Stimulated activated CD4-positive, alpha-beta T cell treated with anti-CD3 and anti-CD28 coated beads, Interleukin-12 subunit alpha, Interleukin-12 subunit beta, amount 100 ng/mL, for 24 hours (primary cell): ENCODE measurements around the gene CLSTN1.
"Not testable (repeated sequence)": the region's sequence is repeated elsewhere in the genome, so short reads cannot be mapped to it uniquely, and the experiment has no call there.

Source experiments
- DNase-seq, 2 experiments: peaks; one replicate each; pipeline ENCODE4 v3.0.0-alpha.2; 2020; ENCODE audit warnings: low read depth in 2 of 2

CLSTN1 gene

GRCh38 chr1:9714257-9714718 is 109.5 kb downstream of the CLSTN1 start:
- DNase-seq, result no peak

- DNase-seq, result not testable (repeated sequence)
Observed at GRCh38 chr1:9712767-9713166, 111.0 kb downstream of the CLSTN1 start.

- no peak for DNase-seq
Observed at GRCh38 chr1:9711466-9712020, 112.2 kb downstream of the CLSTN1 start.

GRCh38 chr1:9710037-9710436 is 113.7 kb downstream of the CLSTN1 start:
- DNase-seq, result no peak

- no peak for DNase-seq
Observed at GRCh38 chr1:9706178-9706577, 117.6 kb downstream of the CLSTN1 start.

DNA sequence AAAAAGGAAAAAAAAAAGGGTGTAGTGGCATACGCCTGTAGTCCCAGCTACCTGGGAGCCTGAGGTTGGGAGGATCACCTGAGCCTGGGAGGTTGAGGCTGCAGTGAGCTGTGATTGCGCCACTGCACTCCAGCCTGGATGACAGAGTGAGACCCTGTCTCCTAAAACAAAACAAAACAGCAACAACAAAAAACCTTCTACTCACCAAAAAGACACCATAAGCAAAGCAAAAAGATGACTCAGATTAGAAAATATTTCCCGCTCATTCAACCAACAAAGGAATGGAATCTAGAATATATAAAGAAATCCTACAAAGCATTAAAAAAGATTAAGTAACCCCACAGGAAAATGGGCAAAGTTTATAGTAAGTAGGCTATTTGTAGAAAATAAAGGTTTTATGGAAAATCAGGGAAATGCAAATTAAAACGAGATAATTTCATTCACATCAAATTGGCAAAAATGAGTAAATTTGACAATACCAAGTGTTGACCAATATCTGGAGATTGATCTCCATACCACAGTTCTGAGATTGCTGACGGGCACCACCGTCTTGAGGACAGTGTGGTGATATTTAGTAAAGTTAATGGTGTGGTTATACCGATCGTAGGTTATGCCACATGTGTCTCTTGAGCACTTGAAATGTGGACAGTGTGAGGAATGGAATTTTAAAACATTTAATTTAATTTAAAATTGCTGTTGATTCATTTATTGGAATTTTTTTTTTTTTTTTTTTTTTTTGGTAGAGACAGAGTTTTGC is 118.2 kb downstream of the CLSTN1 start:
- no peak for DNase-seq

- no peak for DNase-seq
Observed at GRCh38 chr1:9703681-9704080, 120.1 kb downstream of the CLSTN1 start.

DNA sequence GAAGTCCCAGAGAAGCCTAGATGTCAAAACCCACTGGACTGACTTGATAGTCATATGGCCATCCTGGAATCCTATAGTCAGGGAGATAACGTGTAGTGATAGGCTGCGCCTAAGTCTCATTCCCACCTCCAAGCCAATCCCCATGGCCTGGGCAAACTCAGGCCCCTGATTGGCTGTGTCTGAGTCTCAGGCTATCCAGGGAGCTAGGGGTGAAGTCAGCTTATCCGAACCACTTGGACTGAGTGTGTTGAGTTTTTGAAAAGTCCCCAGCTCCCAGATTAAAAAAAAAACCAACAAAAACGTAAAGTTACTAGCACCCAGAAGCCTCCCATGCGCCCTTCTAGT is 120.6 kb downstream of the CLSTN1 start:
- no peak for DNase-seq

DNA sequence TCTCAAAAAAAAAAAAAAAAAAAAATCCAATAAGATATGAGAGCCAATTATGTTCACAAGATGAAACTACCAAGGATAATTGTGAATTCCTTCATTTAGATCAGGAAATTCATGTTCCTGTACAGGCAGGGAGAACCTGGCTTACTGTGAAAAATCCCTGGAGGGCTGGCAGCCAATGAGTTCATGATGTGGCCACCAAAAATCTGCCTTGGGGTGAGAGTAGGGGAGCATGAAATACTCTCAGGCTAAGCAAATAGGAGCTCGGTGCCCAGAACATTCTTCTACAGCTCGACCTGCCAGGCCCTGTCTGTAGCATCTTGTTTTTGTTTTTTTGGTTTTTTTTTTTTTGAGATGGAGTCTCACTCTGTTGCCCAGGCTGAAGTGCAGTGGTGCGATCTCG is 122.1 kb downstream of the CLSTN1 start:
- DNase-seq, result no peak

DNA sequence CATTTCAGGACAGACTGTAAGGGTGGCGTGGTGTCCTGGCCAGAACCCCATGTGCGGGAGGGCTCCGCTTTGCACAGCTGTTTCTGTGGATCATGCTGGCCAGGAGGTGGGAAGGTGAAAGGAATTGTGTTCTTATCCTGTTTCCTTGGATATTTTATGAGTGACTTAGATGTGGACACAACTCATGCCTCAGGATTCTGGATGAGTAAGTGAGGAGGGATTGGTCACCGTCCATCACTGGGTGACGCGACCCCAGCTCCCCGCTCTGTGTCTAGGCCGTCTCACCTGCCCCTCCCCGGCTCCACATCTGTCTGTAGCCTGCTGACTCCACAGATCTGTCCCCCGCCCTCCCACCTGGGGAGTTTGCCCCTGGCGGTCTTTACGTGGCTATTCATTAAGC is 123.4 kb downstream of the CLSTN1 start:
- no peak for DNase-seq

- no peak for DNase-seq
Observed at GRCh38 chr1:9699361-9699760, 124.4 kb downstream of the CLSTN1 start.

- DNase-seq, result no peak
Observed at GRCh38 chr1:9696793-9697192, 127.0 kb downstream of the CLSTN1 start.

GRCh38 chr1:9691691-9692090 is 132.1 kb downstream of the CLSTN1 start:
- no peak for DNase-seq

DNA sequence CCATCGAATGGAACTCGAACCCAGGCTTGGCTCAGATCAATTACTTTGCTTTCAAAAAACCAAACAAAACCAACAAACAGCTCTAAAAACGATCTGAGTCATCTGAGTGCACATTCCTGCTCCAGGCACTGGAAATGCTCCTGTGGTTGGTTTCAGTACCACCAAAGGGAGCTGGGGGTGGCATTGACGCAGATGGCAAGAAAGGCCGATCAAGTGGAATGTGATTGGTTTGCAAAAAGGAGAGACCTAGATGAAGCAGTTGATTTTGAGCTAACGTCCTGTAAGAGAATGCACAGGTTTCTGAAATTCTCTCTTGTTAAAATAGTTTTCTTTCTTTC is 132.7 kb downstream of the CLSTN1 start:
- no peak for DNase-seq

GRCh38 chr1:9690440-9691107 is 133.2 kb downstream of the CLSTN1 start:
- no peak for DNase-seq

DNA sequence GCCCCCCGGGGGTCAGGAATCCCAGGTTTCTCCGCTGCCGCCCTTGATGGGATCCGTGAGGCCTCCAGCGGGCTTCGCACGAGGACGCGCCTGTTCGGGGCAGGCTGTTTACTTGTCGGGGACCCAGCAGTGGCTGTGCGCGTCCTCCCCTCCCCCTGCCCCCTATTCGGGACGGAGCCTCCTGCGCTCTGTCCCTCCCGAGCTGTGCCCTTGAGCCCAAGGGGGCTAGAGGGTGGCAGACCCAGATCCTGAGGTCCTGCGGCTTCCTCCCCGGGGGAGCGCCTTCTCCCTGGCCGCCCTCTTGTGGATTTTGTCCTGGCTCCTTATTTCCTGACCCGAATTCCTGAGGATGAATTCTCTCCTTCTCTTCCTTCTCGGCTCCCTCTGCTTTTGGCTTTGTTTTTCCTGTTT is 133.8 kb downstream of the CLSTN1 start:
- no peak for DNase-seq

DNA sequence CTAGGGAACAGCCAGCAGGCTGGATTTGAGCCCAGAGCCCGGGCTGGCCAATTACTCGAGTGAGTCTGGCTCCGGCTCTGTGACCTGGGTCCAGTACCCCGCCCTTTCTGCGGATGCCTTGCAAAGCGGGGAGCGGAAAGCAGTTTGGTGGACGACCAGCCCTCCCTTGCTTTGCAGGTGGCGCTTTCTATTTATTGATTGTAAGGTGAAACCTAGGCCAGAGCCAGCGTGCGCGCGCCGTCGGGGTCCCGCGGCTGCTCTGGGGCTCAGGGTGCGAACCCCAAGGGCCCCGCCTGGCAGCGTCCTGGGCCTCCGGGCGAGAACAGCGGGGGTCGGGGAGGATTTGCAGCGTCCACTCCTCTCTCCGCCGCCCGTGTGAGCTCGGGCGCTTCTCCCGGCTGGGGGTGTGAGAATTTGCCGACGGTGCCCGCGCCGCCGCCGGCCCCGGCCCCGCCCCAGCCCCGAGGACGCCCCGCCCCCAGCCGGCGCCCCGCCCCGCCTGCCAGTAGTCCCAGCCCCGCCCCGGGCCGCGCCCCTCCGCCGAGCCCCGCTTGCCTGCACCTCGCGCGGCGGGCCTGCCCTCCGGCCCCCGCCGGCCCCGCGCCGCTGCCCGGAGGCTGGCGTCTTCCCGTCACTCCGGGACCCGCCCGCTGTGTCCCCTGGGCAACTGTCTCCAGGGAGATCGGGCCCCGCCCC is 134.6 kb downstream of the CLSTN1 start:
- DNase-seq, result peak; percentile 61 to 81

DNA sequence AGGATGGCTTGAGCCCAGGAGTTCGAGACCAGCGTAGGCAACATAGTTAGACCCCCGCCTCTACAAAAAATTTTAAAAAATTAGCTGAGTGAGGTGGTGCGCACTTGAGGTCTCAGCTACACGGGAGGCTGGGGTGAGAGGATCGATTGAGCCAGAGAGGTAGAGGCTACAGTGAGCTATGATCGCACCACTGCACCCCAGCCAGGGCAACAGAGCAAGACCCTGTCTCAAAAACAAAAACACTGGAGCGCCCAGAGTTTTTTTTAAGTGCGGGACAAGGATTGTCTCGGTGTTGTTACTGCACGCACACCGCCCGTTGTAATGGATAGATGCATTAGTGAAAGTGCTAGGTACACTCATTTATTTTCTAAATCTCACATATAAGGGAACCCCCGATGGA is 135.2 kb downstream of the CLSTN1 start:
- no peak for DNase-seq

GRCh38 chr1:9687874-9688582 is 135.7 kb downstream of the CLSTN1 start:
- DNase-seq, result no peak

GRCh38 chr1:9687120-9687873 is 136.5 kb downstream of the CLSTN1 start:
- DNase-seq, result peak; percentile 36 to 37

GRCh38 chr1:9684801-9685200 is 139.0 kb downstream of the CLSTN1 start:
- DNase-seq, result no peak
